GM18868 (cell line): ENCODE measurements around the gene P2RY11.
A peak's percentile ranks its signal among the peaks of the same experiment; 100 is the strongest.

Source experiments
- ATAC-seq: cut with Tn5 transposase; IDR thresholded peaks from one replicate; pipeline ENCODE4 v1.9.1; 2021; ENCODE audit warnings: mild to moderate bottlenecking, moderate library complexity; ENCODE audit not compliant: unreplicated experiment

The P2RY11 gene

DNA sequence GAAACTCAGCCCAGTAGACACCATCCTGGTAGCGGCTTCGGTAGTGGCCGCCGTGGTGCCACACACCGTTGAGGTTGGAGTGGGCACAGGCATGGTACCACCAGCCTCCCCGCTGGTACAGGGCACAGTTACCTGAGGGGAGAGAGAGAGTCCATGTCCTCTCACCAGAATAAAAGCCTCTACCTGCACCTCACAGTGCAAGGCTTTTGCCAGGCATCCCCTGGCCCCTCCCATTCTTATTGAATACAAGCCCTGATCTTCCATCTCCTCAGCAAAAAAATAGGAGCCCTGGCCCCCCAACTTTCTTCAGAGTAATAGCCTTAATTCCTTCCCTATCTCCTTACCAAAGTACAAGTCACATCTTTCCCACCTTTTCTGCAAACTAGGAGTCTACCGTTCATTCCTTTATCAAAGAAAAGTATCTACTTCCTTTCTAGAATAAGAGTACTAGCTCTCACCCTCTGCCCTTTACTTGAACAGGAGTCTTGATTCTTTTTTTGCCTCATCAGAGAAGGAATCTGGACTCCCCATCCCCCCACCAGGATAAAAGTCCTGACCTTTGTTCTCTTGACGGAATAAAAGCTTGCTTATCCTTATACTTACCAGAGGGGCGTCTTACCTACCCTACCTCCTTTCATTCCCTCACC lies 18.7 kb upstream of the P2RY11 start:
- no peak for ATAC-seq

DNA sequence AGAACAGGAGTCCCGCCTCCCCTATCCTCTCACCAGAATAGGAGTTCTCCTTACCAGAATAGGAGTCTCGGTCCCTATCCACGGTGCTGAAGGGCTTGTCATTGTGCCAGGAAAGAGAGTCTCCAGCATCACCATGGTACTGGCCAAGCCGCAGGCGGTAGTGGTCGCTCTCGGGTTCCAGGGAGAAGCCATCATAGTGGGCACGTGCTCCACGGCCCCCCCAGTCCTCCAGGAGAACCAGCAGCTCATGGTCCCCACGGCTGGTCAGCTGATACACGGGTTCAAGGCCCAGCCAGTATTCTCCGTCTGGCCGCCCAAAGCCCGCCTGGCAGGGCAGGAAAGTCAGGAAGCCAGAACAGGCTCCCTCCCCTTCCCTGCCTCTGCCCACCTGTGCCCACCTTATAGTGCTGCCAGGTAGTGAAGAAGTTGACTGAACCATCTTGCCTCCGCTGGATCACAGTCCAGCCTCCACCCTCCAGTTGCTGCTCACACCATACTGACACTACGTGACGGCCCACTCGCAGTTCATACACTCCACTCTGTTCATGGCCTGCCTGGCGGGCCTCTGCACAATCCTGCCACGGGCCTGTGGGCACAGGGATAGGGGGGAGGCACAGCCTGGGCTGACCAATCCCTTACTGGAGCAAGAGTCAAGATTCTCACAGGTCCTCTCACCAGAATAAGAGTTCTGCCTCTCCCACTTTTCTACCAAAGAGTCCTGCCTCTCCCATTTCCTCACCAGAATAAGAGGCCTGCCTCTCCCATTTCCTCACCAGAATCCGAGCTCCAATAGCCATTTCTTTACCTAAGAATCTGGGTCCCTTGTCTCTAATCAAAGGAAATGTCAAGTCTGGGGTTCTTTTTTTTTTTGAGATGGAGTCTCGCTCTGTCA lies 18.0 kb upstream of the P2RY11 start:
- ATAC-seq, result no peak

DNA sequence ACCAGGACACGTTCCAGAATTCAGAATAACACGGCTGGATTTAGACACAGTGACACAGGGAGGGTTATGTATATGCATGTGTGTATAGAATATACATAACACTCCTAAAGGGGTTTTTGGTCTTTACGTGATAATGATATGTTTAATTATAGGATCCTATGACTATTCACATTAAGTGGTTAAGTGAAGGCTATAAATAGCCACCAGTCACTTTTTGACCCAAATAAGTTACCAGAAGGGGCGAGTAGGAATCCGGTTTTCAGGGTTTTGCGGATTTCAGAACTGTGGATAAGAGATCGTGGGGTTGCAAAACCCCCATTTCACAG lies 15.9 kb upstream of the P2RY11 start:
- no peak for ATAC-seq

GRCh38 chr19:10095948-10096614 lies 15.4 kb upstream of the P2RY11 start:
- peak; percentile 82 for ATAC-seq

- ATAC-seq, result no peak
Observed at GRCh38 chr19:10096615-10096963, 14.9 kb upstream of the P2RY11 start.

DNA sequence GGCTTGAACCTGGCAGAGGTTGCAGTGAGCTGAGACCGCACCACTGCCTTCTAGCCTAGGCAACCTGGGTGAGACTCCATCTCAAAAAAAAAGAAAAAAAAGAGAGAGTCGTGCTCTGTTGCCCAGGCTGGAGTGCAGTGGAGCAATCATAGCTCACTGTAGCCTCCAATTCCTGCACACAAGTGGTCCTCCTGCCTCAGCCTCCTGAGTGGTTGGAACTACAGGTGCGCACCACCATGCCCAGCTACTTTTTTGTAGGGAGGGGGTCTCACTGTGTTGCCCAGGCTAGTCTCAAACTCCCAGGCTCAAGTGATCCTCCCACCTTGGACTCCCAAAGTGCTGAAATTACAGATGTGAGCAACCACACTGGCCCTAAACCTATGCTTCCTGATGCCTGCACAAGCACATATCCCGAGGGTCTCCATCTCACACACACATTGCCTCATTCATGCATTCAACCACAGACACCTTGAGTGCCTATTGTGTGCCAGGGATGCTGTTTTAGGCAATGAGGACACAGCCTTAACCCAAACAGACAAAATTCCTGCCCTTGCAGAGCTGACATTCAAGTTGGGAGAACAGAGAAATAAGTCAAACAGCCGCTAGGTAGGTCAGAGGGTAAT lies 11.2 kb upstream of the P2RY11 start:
- no peak for ATAC-seq

DNA sequence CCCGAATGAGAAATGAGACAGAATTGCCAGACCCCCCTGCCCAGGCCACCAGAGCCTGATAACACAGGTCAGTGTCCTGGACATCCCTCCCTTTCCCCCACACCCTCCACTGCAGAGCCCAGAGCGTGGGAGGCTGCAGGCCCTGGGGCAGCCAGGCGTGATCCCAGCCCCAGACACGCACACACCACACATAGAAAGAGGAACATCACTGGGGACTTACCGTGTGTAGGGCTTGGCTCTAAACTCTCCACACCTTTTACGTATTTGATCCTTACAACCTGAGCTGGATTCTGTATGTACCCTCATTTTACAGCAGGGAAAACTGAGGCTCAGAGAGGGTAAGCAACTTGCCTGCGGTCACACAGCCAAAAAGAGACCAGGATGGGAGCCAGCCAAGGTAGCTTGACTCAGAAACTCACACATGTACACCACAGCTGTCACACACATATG lies 8.7 kb upstream of the P2RY11 start:
- ATAC-seq, result peak; percentile 32

- ATAC-seq, result no peak
Observed at GRCh38 chr19:10104130-10104513, 7.4 kb upstream of the P2RY11 start.

GRCh38 chr19:10104665-10105508 lies 6.6 kb upstream of the P2RY11 start:
- peak; percentile 32 for ATAC-seq

DNA sequence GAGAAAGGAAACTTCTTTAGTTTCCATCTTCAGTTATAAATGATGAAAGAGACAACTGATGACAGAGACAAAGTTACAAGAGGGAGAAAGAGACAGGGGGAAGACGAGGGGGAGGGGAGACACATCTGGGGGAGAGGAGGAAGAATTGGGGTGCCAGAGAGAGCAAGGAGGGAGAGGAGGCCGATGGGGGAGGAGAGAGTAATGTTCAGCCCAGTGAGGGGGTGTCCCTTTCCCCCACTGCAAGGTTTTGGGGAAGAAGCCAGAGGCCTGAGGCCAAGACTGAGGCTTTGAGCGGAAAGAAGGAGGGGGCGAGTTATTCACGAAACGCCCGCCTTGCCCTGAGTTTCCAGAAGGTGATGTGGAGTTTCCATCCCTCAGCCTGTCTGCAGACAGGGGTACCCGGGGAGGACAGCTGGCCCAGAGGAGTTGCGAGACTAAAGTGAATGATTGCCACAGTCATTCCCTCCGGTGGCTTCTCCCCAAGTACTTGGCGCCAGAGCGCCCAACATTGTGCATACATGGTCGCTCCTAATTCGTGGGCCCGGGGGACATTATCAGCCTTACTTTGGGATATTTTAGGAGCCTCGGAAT lies 5.9 kb upstream of the P2RY11 start:
- no peak for ATAC-seq

- ATAC-seq, result peak; percentile 54
Observed at GRCh38 chr19:10106100-10106936, 5.2 kb upstream of the P2RY11 start, which contains the start of gene PPAN. TSS of gene PPAN (plus strand) at chr19:10106362. CDS start at chr19:10106395, 33 bp downstream.

- ATAC-seq, result no peak
Observed at GRCh38 chr19:10107254-10107653, 4.2 kb upstream of the P2RY11 start.

DNA sequence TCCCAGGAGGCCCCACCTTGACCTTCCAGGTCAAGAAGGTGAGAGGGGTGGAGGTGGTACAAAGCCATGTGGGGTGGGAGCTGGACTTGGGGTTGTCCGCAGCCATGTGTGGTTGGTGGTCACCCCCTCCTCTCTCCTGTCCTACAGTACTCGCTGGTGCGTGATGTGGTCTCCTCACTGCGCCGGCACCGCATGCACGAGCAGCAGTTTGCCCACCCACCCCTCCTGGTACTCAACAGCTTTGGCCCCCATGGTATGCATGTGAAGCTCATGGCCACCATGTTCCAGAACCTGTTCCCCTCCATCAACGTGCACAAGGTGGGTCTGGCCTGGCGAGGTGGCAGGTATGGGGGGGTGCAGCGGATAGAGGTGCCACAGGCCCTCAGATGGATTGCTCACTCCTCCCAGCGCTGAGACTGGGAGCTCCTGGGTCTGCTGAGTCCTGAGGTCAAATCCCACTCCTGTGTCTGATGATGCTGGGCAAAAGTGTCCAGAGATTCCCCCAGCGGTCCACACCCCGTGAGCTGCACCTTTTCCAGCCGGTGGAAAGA lies 3.6 kb upstream of the P2RY11 start:
- ATAC-seq, result no peak

DNA sequence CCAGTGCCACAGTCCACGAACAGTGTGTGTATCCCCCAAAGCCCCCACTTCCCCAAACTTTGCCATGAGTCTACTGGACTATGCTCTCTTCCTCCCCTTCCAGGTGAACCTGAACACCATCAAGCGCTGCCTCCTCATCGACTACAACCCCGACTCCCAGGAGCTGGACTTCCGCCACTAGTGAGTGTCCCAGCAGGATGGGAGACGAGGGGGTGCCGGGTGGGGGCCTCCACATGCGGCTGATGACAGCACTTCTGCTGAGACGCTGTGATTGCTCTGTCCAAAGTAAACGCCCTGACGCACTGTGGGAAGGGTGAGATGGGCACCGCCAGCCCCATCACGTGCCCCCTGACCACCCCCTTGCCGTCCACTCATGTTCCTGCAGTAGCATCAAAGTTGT lies 2.0 kb upstream of the P2RY11 start:
- ATAC-seq, result no peak

DNA sequence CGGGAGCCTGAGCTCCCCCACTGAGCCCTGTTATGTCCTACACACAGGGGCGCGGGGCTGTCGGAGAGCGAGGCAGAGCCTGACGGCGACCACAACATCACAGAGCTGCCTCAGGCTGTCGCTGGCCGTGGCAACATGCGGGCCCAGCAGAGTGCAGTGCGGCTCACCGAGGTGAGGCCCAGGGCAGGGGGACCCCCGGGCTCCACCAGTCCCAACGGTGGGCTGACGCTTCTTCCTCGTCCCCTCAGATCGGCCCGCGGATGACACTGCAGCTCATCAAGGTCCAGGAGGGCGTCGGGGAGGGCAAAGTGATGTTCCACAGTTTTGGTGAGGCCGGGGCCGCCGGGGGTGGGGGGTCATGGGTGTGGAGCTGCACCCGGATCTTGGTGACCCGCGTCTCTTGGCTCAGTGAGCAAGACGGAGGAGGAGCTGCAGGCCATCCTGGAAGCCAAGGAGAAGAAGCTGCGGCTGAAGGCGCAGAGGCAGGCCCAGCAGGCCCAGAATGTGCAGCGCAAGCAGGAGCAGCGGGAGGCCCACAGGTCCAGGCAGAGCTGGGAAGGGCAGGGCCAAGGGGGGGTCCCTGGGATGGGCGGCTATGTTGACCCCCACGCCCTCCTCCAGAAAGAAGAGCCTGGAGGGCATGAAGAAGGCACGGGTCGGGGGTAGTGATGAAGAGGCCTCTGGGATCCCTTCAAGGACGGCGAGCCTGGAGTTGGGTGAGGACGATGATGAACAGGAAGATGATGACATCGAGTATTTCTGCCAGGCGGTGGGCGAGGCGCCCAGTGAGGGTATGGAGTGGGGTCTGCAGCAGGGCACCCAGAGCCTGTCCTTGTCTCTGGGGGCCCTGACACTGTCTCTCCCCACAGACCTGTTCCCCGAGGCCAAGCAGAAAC lies 1.2 kb upstream of the P2RY11 start:
- ATAC-seq, result no peak

GRCh38 chr19:10110972-10111317 lies 548 bp upstream of the P2RY11 start:
- ATAC-seq, result no peak

DNA sequence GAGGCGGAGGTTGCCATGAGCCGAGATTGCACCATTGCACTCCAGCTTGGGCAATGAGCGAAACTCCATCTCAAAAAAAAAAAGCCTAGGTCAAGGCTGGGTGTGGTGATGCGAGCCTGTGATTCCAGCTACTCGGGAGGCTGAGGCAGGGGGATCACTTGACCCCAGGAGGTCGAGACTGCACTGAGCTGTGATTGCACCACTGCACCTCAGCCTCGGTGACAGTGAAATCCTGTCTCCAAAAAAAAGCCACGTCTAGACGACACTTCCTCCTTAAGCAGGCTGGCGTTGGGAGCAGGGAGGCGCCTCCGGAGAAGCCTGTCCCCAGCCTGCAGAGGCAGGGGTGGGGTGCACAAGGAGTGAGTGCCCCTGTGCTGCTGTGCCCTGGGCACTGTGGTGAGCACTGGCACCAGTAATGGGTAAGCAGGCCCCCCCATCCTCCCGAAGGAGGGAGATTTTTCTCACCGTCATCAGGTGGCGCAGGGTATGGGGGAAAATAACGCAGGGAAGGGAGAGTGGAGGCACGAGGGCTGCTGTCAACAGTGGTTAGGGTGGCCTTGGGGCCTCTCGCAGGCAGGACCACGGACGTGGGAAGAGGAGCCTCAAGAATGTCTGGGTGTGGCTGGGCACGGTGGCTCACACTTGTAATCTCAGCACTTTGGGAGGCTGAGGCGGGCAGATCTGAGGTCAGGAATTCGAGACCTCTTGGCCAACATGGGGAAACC lies 706 bp downstream of the P2RY11 start:
- no peak for ATAC-seq
